ENCODE data around the gene NEK10.

Gene NEK10

DNA sequence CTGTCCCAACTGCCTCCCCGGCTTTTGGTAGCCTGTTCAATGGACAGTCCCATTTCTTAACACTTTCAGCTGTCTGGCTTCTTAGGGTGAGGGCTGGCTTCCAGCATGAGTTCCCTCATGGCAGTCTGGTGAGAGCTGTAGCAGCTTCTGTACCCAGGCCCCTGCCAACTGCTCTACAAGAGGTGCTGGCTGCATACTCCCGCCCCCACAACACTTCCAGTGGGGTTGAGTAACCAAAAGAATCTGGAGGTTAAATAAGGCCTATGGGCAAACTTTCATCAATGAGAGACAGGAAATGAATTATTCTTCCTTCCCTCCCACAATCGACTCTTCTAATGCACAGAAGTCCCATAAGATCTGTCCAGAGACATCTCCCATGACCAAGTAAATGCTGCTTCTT, 145.0 kb downstream of the NEK10 start:
- DNase-seq: no peak

- DNase-seq: no peak
Observed at GRCh38 chr3:27221264-27221932, 147.8 kb downstream of the NEK10 start.

- DNase-seq: no peak
Observed at GRCh38 chr3:27220166-27220565, 149.0 kb downstream of the NEK10 start.

GRCh38 chr3:27219127-27219845, 149.9 kb downstream of the NEK10 start:
- DNase-seq: no peak

GRCh38 chr3:27216955-27217552, 152.1 kb downstream of the NEK10 start:
- DNase-seq: no peak

- DNase-seq: no peak
Observed at GRCh38 chr3:27216295-27216855, 152.8 kb downstream of the NEK10 start.

DNA sequence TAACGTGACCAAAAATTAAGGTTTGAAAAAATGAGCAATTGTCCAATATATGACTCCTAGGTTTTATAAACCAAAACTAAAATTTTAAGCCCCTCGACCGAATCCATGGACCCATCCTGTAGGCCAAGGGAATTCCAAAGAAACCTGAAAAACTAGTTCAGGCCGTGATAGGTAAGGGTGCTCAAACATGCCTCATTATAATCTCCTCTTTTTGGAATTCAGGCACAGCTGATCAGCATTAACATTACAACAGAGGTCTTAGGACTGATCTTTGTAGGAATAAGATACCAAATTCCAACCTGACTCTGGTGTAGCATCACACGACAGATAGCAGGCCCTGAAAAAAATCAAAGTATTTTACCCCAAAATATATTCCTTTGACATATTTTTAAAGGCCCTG, 155.7 kb downstream of the NEK10 start:
- DNase-seq: no peak

DNA sequence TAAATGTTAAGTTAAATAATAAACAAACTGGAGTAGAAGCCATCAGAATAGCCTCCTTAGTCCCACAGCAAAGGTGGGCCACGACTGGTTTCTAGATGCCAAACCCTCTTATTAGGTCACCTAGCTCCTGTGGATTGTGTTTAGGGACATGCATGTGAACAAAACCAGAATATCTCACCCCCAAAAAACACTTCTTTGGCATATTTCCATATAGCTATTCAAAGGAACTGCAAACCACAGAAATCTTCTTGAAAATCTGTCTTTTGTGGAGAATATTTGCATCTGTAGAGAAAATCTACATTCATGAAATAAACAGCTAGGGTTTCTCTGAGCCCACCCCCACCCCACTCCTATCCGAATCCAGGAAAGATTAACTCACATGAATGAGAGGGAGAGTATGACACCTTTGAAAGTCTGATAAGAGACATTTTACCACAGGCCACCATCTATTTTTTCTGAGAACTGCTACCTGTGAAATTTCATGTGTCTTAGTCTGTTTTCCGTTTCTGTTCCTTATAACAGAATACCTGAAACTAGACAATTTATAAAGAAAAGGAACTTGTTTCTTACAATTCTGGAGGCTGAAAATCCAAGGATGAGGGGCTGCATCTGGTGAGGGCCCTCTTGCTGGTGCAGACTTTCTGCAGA, 159.4 kb downstream of the NEK10 start:
- DNase-seq: no peak

DNA sequence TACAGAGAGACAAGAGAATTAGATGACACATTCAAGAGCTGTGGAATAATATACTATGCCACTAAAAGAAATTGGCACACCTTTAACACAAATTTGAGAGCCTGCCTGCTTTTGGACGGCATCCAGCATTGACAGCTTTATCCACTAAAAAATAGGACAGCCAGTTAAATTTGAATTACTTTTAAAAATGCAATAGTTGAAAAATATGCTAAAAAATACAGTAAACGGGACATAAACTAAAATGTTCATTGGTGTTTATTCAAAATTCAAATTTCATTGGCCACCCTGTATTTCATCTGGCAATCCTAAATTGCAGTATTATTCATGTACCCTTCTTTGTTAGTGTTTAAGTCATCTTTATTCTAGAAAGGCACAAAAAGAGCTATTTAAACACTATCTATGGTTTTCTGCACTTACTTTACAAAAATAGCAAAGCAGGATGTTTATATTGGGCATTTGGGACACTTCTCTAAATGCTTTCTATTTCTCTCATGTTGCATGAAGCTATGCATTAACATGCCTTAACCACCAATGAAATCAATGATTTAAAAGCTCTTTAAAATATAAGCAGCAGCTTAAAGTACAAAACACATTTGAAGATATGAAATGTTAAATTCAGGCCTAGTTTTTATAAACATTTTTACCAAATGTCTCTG, 160.1 kb downstream of the NEK10 start:
- DNase-seq: no peak

DNA sequence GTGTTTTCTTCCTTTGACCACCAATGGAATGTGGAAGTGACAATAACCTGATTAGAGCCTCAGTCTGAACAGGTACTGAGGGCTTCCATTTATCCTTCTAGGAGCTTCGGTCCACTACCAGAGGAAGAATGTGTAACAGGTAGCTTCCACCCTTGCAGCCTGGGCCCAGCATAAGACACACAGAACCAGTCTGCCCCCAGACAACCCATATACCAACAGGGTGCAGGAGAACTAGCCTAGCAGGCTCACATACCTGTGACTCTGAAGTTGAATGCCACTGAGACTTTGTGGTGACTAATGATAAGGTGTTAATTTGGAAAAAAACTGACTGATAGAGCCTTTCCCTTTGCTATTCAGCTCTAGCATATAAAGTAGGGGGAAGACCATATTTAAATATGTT, 166.2 kb downstream of the NEK10 start:
- no peak for DNase-seq

DNA sequence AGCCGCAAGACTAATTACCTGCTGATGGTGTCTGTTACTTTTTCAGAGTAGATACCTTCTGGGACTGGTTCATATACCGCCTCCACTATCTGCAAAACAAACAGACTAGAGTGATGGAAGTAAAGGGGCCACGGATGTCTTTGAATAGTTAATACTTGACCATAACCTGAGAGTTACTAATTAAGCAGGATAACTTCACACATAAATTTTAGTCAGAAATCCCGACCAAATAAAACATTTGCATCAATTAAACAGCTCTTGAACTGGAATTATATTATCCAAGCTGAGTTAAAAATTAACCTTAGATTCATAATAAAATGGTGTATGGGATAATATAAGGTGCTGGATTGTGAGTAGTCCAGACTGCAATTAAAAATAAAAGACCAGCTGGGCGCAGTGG, 167.7 kb downstream of the NEK10 start:
- no peak for DNase-seq

DNA sequence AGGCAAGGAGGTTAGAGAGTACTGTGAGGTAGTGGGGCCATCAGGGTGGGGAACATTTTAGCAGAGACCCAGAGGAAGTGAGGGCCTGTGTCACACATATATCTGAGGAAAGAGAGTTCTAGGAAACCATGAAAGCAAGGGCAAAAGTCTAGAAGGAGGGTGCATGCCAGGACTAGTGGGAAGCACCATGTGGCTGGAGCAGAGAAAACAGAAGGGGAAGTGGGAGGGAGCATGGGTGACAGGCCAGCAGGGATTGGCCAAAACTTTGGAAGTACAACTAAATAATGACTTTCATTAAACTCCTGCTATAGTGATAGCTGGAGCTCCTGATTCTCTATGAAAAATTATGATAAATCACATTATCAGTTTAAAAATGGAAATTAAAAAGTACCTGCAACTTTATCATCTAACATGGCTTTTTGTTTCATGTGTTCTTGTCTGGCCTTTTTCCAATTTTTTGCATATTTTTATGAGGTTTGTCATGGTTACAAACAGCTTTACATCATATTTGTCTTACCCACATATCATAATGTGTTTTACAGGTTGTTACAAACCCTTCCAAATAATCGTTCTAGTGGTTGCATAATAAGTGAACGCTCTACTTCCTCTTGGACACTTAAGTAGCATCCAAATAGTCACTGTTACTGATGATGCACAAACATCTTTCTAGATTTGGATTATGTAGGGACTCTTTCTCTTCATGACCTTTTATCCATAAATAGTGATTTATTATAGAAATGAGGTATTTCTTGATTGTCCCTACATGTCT, 168.3 kb downstream of the NEK10 start:
- no peak for DNase-seq

GRCh38 chr3:27194861-27195483, 174.2 kb downstream of the NEK10 start:
- DNase-seq: no peak

- no peak for DNase-seq
Observed at GRCh38 chr3:27193056-27193455, 176.1 kb downstream of the NEK10 start.

- no peak for DNase-seq
Observed at GRCh38 chr3:27186013-27186412, 183.2 kb downstream of the NEK10 start.

GRCh38 chr3:27185231-27185989, 183.8 kb downstream of the NEK10 start:
- no peak for DNase-seq

- DNase-seq: no peak
Observed at GRCh38 chr3:27184261-27184660, 184.9 kb downstream of the NEK10 start.

GRCh38 chr3:27176256-27176655, 192.9 kb downstream of the NEK10 start:
- no peak for DNase-seq

- DNase-seq: no peak
Observed at GRCh38 chr3:27174530-27174929, 194.7 kb downstream of the NEK10 start.

- DNase-seq: no peak
Observed at GRCh38 chr3:27171113-27171512, 198.1 kb downstream of the NEK10 start.

GRCh38 chr3:27166888-27167287, 202.3 kb downstream of the NEK10 start:
- DNase-seq: no peak
